Measurements from ENCODE around the gene ARL9.

Gene ARL9

DNA sequence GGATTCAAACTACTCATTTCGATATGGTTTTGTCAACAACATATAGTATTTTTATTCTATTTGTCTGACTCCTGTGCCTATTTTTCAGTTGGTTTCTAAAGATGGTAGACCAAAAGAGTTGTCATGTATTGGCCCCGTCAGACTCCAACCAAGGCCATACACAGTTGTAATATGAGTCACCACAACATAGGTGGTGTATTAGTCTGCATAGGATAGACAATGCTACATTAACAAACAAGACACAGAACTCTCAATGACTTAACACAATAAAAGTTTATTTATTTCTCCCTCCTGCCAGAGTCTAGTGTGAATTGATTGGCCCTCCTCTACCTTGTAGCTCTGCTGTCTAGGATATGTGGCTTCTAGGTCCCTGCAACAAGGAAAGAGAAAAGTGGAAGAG lies 45.9 kb downstream of the ARL9 start:
- TF ChIP-seq ZNF174 (tag by site-specific recombination; IDR thresholded peaks at IDR 0.05) = no peak
- CTCF ChIA-PET = no interaction called here
- no peak overlapping the region for H3K4me3 ChIP-seq (ENCODE audit: low read depth, low read length)
- no peak overlapping the region for H3K27ac ChIP-seq (ENCODE audit: extremely low read depth, low read depth, low read length)
- POLR2A ChIA-PET = no interaction called here
- H3K36me3 ChIP-seq (ENCODE audit: control insufficient read depth in 2 of 2, insufficient read depth in 1 of 2, low read length in 2 of 2) = no peaks in the 10 kb centered on the region
- H3K9me3 ChIP-seq (ENCODE audit: control insufficient read depth, insufficient read depth, low read depth, low read length) = no peaks in the 10 kb centered on the region
- H3K4me1 ChIP-seq (ENCODE audit: control insufficient read depth, insufficient read depth, low read length) = no peaks in the 10 kb centered on the region

DNA sequence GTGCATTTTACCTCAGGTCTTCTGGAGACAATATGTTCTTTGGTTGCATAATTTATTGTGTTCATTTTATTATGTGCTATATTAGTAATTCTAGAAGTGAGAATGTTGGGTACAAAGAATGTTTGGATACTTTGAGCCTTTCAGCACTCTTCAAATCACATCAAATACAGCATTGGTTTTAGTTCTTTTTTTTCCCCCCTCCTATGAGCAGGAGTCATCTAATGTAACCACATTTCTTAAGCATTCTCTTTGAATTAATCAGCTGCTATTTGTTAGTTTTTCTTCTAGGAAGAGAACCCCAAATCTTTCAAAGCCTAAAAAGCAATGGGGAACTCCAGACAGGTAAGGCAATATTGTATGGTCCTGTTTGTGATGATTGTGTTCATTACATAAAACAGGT lies 46.7 kb downstream of the ARL9 start:
- no peak for TF ChIP-seq ZNF777 (tag by site-specific recombination; IDR thresholded peaks at IDR 0.05; ENCODE audit: borderline replicate concordance)
- no peak for TF ChIP-seq ZNF16 (tag by site-specific recombination; IDR thresholded peaks at IDR 0.05; ENCODE audit: low read depth)
- TF ChIP-seq KLF9 (tag by site-specific recombination; IDR thresholded peaks at IDR 0.05; ENCODE audit: low read depth) = no peak
- TF ChIP-seq KLF1 (tag by site-specific recombination; IDR thresholded peaks at IDR 0.05) = no peak
- TF ChIP-seq ZNF169 (tag by site-specific recombination; IDR thresholded peaks at IDR 0.05) = no peak
- TF ChIP-seq ZSCAN30 (tag by site-specific recombination; IDR thresholded peaks at IDR 0.05) = no peak
- no peak for TF ChIP-seq GFI1B (tag by site-specific recombination; IDR thresholded peaks at IDR 0.05)
- TF ChIP-seq ZNF768 (tag by site-specific recombination; IDR thresholded peaks at IDR 0.05) = no peak
- TF ChIP-seq, protein P1, sequence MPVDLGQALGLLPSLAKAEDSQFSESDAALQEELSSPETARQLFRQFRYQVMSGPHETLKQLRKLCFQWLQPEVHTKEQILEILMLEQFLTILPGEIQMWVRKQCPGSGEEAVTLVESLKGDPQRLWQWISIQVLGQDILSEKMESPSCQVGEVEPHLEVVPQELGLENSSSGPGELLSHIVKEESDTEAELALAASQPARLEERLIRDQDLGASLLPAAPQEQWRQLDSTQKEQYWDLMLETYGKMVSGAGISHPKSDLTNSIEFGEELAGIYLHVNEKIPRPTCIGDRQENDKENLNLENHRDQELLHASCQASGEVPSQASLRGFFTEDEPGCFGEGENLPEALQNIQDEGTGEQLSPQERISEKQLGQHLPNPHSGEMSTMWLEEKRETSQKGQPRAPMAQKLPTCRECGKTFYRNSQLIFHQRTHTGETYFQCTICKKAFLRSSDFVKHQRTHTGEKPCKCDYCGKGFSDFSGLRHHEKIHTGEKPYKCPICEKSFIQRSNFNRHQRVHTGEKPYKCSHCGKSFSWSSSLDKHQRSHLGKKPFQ (tag by site-specific recombination; IDR thresholded peaks at IDR 0.05) = no peak
- TF ChIP-seq, protein P2, sequence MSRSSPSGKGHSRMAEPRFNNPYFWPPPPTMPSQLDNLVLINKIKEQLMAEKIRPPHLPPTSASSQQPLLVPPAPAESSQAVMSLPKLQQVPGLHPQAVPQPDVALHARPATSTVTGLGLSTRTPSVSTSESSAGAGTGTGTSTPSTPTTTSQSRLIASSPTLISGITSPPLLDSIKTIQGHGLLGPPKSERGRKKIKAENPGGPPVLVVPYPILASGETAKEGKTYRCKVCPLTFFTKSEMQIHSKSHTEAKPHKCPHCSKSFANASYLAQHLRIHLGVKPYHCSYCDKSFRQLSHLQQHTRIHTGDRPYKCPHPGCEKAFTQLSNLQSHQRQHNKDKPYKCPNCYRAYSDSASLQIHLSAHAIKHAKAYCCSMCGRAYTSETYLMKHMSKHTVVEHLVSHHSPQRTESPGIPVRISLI (tag by site-specific recombination; IDR thresholded peaks at IDR 0.05) = no peak
- TF ChIP-seq, protein P3, sequence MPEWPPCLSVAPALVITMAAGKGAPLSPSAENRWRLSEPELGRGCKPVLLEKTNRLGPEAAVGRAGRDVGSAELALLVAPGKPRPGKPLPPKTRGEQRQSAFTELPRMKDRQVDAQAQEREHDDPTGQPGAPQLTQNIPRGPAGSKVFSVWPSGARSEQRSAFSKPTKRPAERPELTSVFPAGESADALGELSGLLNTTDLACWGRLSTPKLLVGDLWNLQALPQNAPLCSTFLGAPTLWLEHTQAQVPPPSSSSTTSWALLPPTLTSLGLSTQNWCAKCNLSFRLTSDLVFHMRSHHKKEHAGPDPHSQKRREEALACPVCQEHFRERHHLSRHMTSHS (tag by site-specific recombination; IDR thresholded peaks at IDR 0.05) = no peak
- no peak for TF ChIP-seq ZNF24 (tag by site-specific recombination; IDR thresholded peaks at IDR 0.05)
- TF ChIP-seq ZNF184 (tag by site-specific recombination; IDR thresholded peaks at IDR 0.05) = no peak
- no peak overlapping the region for H3K27ac ChIP-seq (ENCODE audit: extremely low read depth, low read depth, low read length)
- no peaks in the 10 kb centered on the region for H3K4me1 ChIP-seq (ENCODE audit: control insufficient read depth, insufficient read depth, low read length)
- no peaks in the 10 kb centered on the region for H3K9me3 ChIP-seq (ENCODE audit: control insufficient read depth, insufficient read depth, low read depth, low read length)
- H3K4me3 ChIP-seq (ENCODE audit: low read depth, low read length) = no peak overlapping the region
- ChIA-PET CTCF (no interaction called here), POLR2A (no interaction called here)
- no peaks in the 10 kb centered on the region for H3K36me3 ChIP-seq (ENCODE audit: control insufficient read depth in 2 of 2, insufficient read depth in 1 of 2, low read length in 2 of 2)

DNA sequence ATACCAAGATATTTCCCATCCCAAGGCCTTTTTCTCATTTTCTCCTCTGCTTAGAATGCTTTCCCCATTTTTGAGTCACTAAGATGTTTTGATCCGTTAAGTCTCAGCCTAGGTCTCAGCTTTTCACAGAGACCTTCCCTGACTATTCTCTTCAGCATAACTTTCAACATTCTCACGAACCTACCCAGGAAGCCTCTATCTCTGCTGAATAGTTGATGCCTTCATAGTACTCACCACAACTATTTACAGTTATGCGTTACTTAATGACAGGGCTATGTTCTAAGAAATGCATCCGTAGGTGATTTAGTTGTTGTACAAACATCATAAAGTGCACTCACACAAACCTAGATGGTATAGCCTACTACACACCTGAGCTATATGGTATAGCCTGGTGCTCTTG lies 64.5 kb downstream of the ARL9 start:
- ChIA-PET CTCF (no interaction called here), POLR2A (no interaction called here)
- no peaks in the 10 kb centered on the region for H3K36me3 ChIP-seq (ENCODE audit: control insufficient read depth in 2 of 2, insufficient read depth in 1 of 2, low read length in 2 of 2)
- H3K9me3 ChIP-seq (ENCODE audit: control insufficient read depth, insufficient read depth, low read depth, low read length) = no peaks in the 10 kb centered on the region
- TF ChIP-seq ZNF335 (tag by site-specific recombination; conservative IDR thresholded peaks at IDR 0.05) (no peak), BCL11A (tag by site-specific recombination; IDR thresholded peaks at IDR 0.05; ENCODE audit: low read depth) (no peak), YY2 (tag by site-specific recombination; IDR thresholded peaks at IDR 0.05) (no peak), ZNF16 (tag by site-specific recombination; IDR thresholded peaks at IDR 0.05; ENCODE audit: low read depth) (no peak), ZNF416 (tag by site-specific recombination; IDR thresholded peaks at IDR 0.05) (no peak), ZNF529 (tag by site-specific recombination; IDR thresholded peaks at IDR 0.05; ENCODE audit: insufficient replicate concordance) (no peak), OSR2 (tag by site-specific recombination; IDR thresholded peaks at IDR 0.05) (no peak), BCL11B (tag by site-specific recombination; IDR thresholded peaks at IDR 0.05; ENCODE audit: low read depth) (no peak), SP2 (tag by site-specific recombination; IDR thresholded peaks at IDR 0.05) (no peak)
- TF ChIP-seq, protein P4, sequence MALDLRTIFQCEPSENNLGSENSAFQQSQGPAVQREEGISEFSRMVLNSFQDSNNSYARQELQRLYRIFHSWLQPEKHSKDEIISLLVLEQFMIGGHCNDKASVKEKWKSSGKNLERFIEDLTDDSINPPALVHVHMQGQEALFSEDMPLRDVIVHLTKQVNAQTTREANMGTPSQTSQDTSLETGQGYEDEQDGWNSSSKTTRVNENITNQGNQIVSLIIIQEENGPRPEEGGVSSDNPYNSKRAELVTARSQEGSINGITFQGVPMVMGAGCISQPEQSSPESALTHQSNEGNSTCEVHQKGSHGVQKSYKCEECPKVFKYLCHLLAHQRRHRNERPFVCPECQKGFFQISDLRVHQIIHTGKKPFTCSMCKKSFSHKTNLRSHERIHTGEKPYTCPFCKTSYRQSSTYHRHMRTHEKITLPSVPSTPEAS (tag by site-specific recombination; IDR thresholded peaks at IDR 0.05) = no peak
- no peak overlapping the region for H3K27ac ChIP-seq (ENCODE audit: extremely low read depth, low read depth, low read length)
- no peaks in the 10 kb centered on the region for H3K4me1 ChIP-seq (ENCODE audit: control insufficient read depth, insufficient read depth, low read length)
- no peak overlapping the region for H3K4me3 ChIP-seq (ENCODE audit: low read depth, low read length)

Data from HEK293 (cell line).